HepG2 (cell line): ENCODE measurements around the gene MSI2. TPM values are rescaled to one million over a fixed set of nuclear protein-coding genes. Genes with fewer than 3 reads are reported as not detected.

ENCODE experiments used
- GABPB1 ChIP-seq: IDR thresholded peaks from 2 replicates; pipeline ENCODE4 v1.6.1; 2016; ENCODE audit warnings: mild to moderate bottlenecking, missing genetic modification reagents, moderate library complexity, missing compliant biosample characterization
- ISL2 ChIP-seq: sonication (generic); formaldehyde crosslinking; IDR thresholded peaks from 2 replicates; pipeline ENCODE4 v1.5.0; 2020; ENCODE audit warnings: missing genetic modification reagents
- ZFP41 ChIP-seq: sonication (generic); formaldehyde crosslinking; IDR thresholded peaks from 2 replicates; pipeline ENCODE4 v1.4.0; 2020; ENCODE audit warnings: mild to moderate bottlenecking, missing genetic modification reagents, borderline replicate concordance
- ZNF749 ChIP-seq: sonication (generic); formaldehyde crosslinking; IDR thresholded peaks from 2 replicates; pipeline ENCODE4 v1.8.0; 2022; ENCODE audit warnings: mild to moderate bottlenecking, missing genetic modification reagents, moderate library complexity, borderline replicate concordance
- ZNF768 ChIP-seq: sonication (generic); formaldehyde crosslinking; IDR thresholded peaks from 2 replicates; pipeline ENCODE4 v1.4.0; 2020; ENCODE audit warnings: missing genetic modification reagents
- polyA plus RNA-seq, 8 experiments: library from polyadenylated mRNA; depleted of rRNA in 3 of 8; stranded (reverse) in 7 of 8; unstranded in 1 of 8; fragments of >200 nt; fragmentation: Illumina TruSeq in 4 of 8; extraction: Trizol in 4 of 8; gene quantifications; 2 replicates each; pipeline versions ENCODE4 v1.2.1 to v1.2.3, GENCODE V29; 2011 to 2016; ENCODE audit warnings: low read depth in 4 of 8, missing spikeins in 1 of 8, mixed read lengths in 1 of 8; ENCODE audit not compliant: insufficient read depth in 1 of 8
- total RNA-seq, 5 experiments: library from RNA; depleted of rRNA; stranded (reverse); fragments of >200 nt; fragmentation: Illumina TruSeq; extraction: Trizol; gene quantifications; 2 replicates each; pipeline ENCODE4 v1.2.3, GENCODE V29; 2016; ENCODE audit warnings: low read depth in 1 of 5
- TF ChIP-seq, protein P1 (sequence below): sonication (generic); formaldehyde crosslinking; IDR thresholded peaks from 2 replicates; pipeline ENCODE4 v1.5.0; 2020; ENCODE audit warnings: mild to moderate bottlenecking, missing genetic modification reagents, borderline replicate concordance
- TF ChIP-seq, protein P2 (sequence below): sonication (generic); formaldehyde crosslinking; IDR thresholded peaks from 2 replicates; pipeline ENCODE4 v1.9.0; 2022; ENCODE audit warnings: missing genetic modification reagents, mild to moderate bottlenecking, borderline replicate concordance
- TF ChIP-seq, protein P3 (sequence below): sonication (generic); formaldehyde crosslinking; IDR thresholded peaks from 2 replicates; pipeline ENCODE4 v1.4.0; 2020; ENCODE audit warnings: mild to moderate bottlenecking, missing genetic modification reagents

Gene MSI2
- total and polyA plus RNA-seq, 2 of the 13 experiments (the other 11 are each of a cell fraction or from before 2014, with no cell fraction given), result 77.5 to 78.4 TPM

DNA sequence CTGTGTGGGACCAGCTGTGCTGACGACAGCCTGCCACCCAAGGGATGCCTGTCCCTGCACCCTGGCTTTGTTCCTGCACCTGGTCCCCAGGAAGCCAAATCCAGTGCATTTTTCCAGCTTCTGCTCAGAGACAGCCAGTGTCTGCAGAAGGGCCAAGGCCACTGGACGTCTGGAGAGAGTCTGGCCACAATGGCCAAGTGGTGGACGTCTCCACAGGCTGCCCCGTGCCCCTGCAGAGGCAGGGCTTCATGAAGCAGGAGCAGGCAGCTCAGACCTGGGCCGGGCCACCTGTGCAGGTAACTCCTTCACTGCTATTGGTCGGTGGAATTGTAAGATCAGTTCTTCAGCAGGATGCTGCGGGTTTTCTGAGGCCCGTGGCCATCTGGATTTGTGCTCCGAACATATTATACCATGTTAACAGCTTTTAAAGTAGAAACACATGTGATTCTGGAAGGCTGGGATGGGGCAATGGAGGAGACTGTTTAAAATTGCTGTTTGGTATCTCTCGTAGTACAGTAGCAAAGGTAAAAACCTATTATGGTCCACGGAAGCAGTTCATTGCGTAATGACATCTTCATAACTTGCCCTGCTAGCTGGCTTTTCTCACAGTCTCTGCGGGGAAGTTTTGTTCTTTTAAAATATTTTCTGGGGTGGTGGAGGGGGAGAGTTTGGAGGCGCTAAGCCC, 303.5 kb downstream of the MSI2 start (continued):
- TF ChIP-seq, protein P1, sequence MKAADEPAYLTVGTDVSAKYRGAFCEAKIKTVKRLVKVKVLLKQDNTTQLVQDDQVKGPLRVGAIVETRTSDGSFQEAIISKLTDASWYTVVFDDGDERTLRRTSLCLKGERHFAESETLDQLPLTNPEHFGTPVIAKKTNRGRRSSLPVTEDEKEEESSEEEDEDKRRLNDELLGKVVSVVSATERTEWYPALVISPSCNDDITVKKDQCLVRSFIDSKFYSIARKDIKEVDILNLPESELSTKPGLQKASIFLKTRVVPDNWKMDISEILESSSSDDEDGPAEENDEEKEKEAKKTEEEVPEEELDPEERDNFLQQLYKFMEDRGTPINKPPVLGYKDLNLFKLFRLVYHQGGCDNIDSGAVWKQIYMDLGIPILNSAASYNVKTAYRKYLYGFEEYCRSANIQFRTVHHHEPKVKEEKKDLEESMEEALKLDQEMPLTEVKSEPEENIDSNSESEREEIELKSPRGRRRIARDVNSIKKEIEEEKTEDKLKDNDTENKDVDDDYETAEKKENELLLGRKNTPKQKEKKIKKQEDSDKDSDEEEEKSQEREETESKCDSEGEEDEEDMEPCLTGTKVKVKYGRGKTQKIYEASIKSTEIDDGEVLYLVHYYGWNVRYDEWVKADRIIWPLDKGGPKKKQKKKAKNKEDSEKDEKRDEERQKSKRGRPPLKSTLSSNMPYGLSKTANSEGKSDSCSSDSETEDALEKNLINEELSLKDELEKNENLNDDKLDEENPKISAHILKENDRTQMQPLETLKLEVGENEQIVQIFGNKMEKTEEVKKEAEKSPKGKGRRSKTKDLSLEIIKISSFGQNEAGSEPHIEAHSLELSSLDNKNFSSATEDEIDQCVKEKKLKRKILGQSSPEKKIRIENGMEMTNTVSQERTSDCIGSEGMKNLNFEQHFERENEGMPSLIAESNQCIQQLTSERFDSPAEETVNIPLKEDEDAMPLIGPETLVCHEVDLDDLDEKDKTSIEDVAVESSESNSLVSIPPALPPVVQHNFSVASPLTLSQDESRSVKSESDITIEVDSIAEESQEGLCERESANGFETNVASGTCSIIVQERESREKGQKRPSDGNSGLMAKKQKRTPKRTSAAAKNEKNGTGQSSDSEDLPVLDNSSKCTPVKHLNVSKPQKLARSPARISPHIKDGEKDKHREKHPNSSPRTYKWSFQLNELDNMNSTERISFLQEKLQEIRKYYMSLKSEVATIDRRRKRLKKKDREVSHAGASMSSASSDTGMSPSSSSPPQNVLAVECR (CRISPR knock-in tag), result peak; percentile 37; the same call in 1 of the 2 replicates
- 0 out of 2 replicates have a peak, but pooled peaks have one; percentile 35 for TF ChIP-seq ZFP41
- TF ChIP-seq, protein P2, sequence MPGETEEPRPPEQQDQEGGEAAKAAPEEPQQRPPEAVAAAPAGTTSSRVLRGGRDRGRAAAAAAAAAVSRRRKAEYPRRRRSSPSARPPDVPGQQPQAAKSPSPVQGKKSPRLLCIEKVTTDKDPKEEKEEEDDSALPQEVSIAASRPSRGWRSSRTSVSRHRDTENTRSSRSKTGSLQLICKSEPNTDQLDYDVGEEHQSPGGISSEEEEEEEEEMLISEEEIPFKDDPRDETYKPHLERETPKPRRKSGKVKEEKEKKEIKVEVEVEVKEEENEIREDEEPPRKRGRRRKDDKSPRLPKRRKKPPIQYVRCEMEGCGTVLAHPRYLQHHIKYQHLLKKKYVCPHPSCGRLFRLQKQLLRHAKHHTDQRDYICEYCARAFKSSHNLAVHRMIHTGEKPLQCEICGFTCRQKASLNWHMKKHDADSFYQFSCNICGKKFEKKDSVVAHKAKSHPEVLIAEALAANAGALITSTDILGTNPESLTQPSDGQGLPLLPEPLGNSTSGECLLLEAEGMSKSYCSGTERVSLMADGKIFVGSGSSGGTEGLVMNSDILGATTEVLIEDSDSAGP, result 0 out of 2 replicates have a peak, but pooled peaks have one; percentile 51
- peak; percentile 9; the same call in 1 of the 2 replicates for TF ChIP-seq GABPB1 (CRISPR knock-in tag)
- TF ChIP-seq, protein P3, sequence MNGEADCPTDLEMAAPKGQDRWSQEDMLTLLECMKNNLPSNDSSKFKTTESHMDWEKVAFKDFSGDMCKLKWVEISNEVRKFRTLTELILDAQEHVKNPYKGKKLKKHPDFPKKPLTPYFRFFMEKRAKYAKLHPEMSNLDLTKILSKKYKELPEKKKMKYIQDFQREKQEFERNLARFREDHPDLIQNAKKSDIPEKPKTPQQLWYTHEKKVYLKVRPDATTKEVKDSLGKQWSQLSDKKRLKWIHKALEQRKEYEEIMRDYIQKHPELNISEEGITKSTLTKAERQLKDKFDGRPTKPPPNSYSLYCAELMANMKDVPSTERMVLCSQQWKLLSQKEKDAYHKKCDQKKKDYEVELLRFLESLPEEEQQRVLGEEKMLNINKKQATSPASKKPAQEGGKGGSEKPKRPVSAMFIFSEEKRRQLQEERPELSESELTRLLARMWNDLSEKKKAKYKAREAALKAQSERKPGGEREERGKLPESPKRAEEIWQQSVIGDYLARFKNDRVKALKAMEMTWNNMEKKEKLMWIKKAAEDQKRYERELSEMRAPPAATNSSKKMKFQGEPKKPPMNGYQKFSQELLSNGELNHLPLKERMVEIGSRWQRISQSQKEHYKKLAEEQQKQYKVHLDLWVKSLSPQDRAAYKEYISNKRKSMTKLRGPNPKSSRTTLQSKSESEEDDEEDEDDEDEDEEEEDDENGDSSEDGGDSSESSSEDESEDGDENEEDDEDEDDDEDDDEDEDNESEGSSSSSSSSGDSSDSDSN (CRISPR knock-in tag), result peak; percentile 16; the same call in 1 of the 2 replicates
- TF ChIP-seq ZNF749 (CRISPR knock-in tag), result no peak
- peak; percentile 28; the same call in 1 of the 2 replicates for TF ChIP-seq ISL2 (CRISPR knock-in tag)
- TF ChIP-seq ZNF768 (CRISPR knock-in tag), result peak; percentile 88
